AG10803 (cell line): Measurements from ENCODE around the gene KDM4C.
"Not testable (repeated sequence)": the region's sequence is repeated elsewhere in the genome, so short reads cannot be mapped to it uniquely, and the experiment has no call there.

ENCODE experiments used
- DNase-seq: peaks from one replicate; pipeline ENCODE4 v3.0.0; 2010; ENCODE audit warnings: low read depth
- H3K4me3 ChIP-seq: 2 replicates; pipeline ENCODE4 v1.5.1; 2011; ENCODE audit warnings: mild to moderate bottlenecking, low read length, control low read depth
- CTCF ChIP-seq: conservative IDR thresholded peaks from 2 replicates; pipeline ENCODE4 v1.5.1; 2011; ENCODE audit warnings: mild to moderate bottlenecking, low read length, control low read depth, inconsistent platforms

Gene KDM4C

GRCh38 chr9:6716766-6717165, 41.0 kb upstream of the KDM4C start:
- H3K4me3 ChIP-seq, result no peak overlapping the region
- no peak for TF ChIP-seq CTCF
- DNase-seq, result no peak

- no peak for DNase-seq
These were observed 33.8 kb upstream of the KDM4C start for GRCh38 chr9:6723881-6724420.

GRCh38 chr9:6733257-6733656, 24.5 kb upstream of the KDM4C start:
- TF ChIP-seq CTCF, result no peak
- DNase-seq, result no peak
- no peak overlapping the region for H3K4me3 ChIP-seq

More at GRCh38 chr9:6723881-6724420, 33.8 kb upstream of the KDM4C start:
- no peak for TF ChIP-seq CTCF
- no peak overlapping the region for H3K4me3 ChIP-seq

- no peak for DNase-seq
- no peak overlapping the region for H3K4me3 ChIP-seq
- no peak for TF ChIP-seq CTCF
These were observed 23.9 kb upstream of the KDM4C start for GRCh38 chr9:6733831-6734230.

GRCh38 chr9:6735422-6735821, 22.4 kb upstream of the KDM4C start:
- H3K4me3 ChIP-seq, result no peak overlapping the region
- no peak for TF ChIP-seq CTCF
- DNase-seq, result no peak

GRCh38 chr9:6739218-6739617, 18.6 kb upstream of the KDM4C start:
- H3K4me3 ChIP-seq, result no peak overlapping the region
- peak; percentile 45 for TF ChIP-seq CTCF
- DNase-seq, result peak; percentile 9

GRCh38 chr9:6748861-6749260, 8.9 kb upstream of the KDM4C start:
- not testable (repeated sequence) for H3K4me3 ChIP-seq, DNase-seq

GRCh38 chr9:6754861-6755260, 2.9 kb upstream of the KDM4C start:
- DNase-seq, H3K4me3 ChIP-seq: not testable (repeated sequence)
